WTC11 (cell line): ENCODE results near the gene DDC.

Experiments used
- ELF4 ChIP-seq: sonication (generic); formaldehyde crosslinking; IDR thresholded peaks from 2 replicates; pipeline ENCODE4 v1.8.1; 2022; ENCODE audit warnings: low read depth, mild to moderate bottlenecking, moderate library complexity, missing genetic modification reagents
- FOXP1 ChIP-seq: sonication (generic); formaldehyde crosslinking; IDR thresholded peaks from 2 replicates; pipeline ENCODE4 v1.8.0; 2022; ENCODE audit warnings: missing genetic modification reagents, mild to moderate bottlenecking, moderate library complexity, borderline replicate concordance
- NR2C2 ChIP-seq: sonication (generic); formaldehyde crosslinking; IDR thresholded peaks from 2 replicates; pipeline ENCODE4 v1.8.0; 2022; ENCODE audit warnings: mild to moderate bottlenecking, missing genetic modification reagents
- OVOL2 ChIP-seq: fragments of 250-450 bp; sonication (Bioruptor Pico); IDR thresholded peaks from 2 replicates; pipeline ENCODE4 v1.9.0; 2021; ENCODE audit warnings: mild to moderate bottlenecking, borderline replicate concordance
- SMAD3 ChIP-seq: sonication (generic); formaldehyde crosslinking; IDR thresholded peaks from 2 replicates; pipeline ENCODE4 v1.8.0; 2022; ENCODE audit warnings: missing genetic modification reagents, mild to moderate bottlenecking, borderline replicate concordance
- SMAD4 ChIP-seq: sonication (generic); formaldehyde crosslinking; IDR thresholded peaks from 2 replicates; pipeline ENCODE4 v1.8.0; 2022; ENCODE audit warnings: mild to moderate bottlenecking, missing genetic modification reagents
- SP1 ChIP-seq: sonication (generic); formaldehyde crosslinking; conservative IDR thresholded peaks from 2 replicates; pipeline ENCODE4 v1.8.1; 2022; ENCODE audit warnings: missing genetic modification reagents
- TCF7 ChIP-seq: sonication (generic); formaldehyde crosslinking; IDR thresholded peaks from 2 replicates; pipeline ENCODE4 v1.8.0; 2022; ENCODE audit warnings: mild to moderate bottlenecking, low read depth, missing genetic modification reagents, moderate library complexity
- TF ChIP-seq, protein P1 (sequence below): fragments of 200-600 bp; IDR thresholded peaks from 2 replicates; pipeline ENCODE4 v1.8.0; 2022; ENCODE audit warnings: antibody characterized with exemption
- TF ChIP-seq, protein P2 (sequence below): fragments of 250-450 bp; sonication (Bioruptor Pico); IDR thresholded peaks from 2 replicates; pipeline ENCODE4 v1.9.0; 2021; ENCODE audit warnings: moderate library complexity, mild to moderate bottlenecking, inconsistent platforms, borderline replicate concordance
- TF ChIP-seq, protein P3 (sequence below): sonication (generic); formaldehyde crosslinking; IDR thresholded peaks from 2 replicates; pipeline ENCODE4 v1.8.1; 2022; ENCODE audit warnings: missing genetic modification reagents, borderline replicate concordance
- TF ChIP-seq, protein P4 (sequence below): sonication (generic); formaldehyde crosslinking; IDR thresholded peaks from 2 replicates; pipeline ENCODE4 v1.8.0; 2022; ENCODE audit warnings: mild to moderate bottlenecking, missing genetic modification reagents
- TF ChIP-seq, protein P5 (sequence below): sonication (generic); formaldehyde crosslinking; IDR thresholded peaks from 2 replicates; pipeline ENCODE4 v1.8.1; 2023; ENCODE audit warnings: mild to moderate bottlenecking, missing genetic modification reagents

DNA sequence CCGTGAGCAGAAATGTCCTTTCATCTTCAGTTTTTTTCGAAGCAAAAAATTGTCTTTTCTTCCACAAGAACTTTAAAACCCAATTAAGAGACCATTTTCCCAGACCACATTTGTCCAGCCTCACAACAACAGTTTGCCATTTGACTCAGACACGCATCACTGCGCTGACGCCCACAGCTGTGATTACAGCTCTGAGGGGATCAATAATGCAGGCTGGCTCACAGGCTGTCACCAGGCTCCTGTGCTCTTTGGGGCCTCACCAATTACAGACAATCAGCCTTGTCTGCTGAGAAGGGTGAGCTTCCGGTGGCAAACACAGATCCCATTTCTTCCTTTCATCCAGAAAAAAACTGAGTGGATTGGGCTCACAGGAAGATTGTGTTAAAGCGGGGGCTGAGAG is 33.3 kb downstream of the DDC start:
- TF ChIP-seq, protein P1, sequence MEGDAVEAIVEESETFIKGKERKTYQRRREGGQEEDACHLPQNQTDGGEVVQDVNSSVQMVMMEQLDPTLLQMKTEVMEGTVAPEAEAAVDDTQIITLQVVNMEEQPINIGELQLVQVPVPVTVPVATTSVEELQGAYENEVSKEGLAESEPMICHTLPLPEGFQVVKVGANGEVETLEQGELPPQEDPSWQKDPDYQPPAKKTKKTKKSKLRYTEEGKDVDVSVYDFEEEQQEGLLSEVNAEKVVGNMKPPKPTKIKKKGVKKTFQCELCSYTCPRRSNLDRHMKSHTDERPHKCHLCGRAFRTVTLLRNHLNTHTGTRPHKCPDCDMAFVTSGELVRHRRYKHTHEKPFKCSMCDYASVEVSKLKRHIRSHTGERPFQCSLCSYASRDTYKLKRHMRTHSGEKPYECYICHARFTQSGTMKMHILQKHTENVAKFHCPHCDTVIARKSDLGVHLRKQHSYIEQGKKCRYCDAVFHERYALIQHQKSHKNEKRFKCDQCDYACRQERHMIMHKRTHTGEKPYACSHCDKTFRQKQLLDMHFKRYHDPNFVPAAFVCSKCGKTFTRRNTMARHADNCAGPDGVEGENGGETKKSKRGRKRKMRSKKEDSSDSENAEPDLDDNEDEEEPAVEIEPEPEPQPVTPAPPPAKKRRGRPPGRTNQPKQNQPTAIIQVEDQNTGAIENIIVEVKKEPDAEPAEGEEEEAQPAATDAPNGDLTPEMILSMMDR = no peak
- TF ChIP-seq OVOL2 (no peak), NR2C2 (CRISPR knock-in tag) (no peak), SMAD3 (CRISPR knock-in tag) (no peak), TCF7 (CRISPR knock-in tag) (no peak), SMAD4 (CRISPR knock-in tag) (no peak), ELF4 (no peak), SP1 (no peak), FOXP1 (CRISPR knock-in tag) (no peak)
- TF ChIP-seq, protein P2, sequence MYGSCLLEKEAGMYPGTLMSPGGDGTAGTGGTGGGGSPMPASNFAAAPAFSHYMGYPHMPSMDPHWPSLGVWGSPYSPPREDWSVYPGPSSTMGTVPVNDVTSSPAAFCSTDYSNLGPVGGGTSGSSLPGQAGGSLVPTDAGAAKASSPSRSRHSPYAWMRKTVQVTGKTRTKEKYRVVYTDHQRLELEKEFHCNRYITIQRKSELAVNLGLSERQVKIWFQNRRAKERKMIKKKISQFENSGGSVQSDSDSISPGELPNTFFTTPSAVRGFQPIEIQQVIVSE = no peak
- TF ChIP-seq, protein P3, sequence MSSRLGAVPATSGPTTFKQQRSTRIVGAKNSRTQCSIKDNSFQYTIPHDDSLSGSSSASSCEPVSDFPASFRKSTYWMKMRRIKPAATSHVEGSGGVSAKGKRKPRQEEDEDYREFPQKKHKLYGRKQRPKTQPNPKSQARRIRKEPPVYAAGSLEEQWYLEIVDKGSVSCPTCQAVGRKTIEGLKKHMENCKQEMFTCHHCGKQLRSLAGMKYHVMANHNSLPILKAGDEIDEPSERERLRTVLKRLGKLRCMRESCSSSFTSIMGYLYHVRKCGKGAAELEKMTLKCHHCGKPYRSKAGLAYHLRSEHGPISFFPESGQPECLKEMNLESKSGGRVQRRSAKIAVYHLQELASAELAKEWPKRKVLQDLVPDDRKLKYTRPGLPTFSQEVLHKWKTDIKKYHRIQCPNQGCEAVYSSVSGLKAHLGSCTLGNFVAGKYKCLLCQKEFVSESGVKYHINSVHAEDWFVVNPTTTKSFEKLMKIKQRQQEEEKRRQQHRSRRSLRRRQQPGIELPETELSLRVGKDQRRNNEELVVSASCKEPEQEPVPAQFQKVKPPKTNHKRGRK (CRISPR knock-in tag) = no peak
- TF ChIP-seq, protein P4, sequence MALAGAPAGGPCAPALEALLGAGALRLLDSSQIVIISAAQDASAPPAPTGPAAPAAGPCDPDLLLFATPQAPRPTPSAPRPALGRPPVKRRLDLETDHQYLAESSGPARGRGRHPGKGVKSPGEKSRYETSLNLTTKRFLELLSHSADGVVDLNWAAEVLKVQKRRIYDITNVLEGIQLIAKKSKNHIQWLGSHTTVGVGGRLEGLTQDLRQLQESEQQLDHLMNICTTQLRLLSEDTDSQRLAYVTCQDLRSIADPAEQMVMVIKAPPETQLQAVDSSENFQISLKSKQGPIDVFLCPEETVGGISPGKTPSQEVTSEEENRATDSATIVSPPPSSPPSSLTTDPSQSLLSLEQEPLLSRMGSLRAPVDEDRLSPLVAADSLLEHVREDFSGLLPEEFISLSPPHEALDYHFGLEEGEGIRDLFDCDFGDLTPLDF (CRISPR knock-in tag) = no peak
- TF ChIP-seq, protein P5, sequence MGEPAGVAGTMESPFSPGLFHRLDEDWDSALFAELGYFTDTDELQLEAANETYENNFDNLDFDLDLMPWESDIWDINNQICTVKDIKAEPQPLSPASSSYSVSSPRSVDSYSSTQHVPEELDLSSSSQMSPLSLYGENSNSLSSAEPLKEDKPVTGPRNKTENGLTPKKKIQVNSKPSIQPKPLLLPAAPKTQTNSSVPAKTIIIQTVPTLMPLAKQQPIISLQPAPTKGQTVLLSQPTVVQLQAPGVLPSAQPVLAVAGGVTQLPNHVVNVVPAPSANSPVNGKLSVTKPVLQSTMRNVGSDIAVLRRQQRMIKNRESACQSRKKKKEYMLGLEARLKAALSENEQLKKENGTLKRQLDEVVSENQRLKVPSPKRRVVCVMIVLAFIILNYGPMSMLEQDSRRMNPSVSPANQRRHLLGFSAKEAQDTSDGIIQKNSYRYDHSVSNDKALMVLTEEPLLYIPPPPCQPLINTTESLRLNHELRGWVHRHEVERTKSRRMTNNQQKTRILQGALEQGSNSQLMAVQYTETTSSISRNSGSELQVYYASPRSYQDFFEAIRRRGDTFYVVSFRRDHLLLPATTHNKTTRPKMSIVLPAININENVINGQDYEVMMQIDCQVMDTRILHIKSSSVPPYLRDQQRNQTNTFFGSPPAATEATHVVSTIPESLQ = no peak
